GM12801 (cell line): ENCODE results near the gene SLCO3A1.

Experiments
- CTCF ChIP-seq: IDR thresholded peaks from one replicate; pipeline ENCODE4 v1.5.1; 2011; ENCODE audit warnings: control low read depth; ENCODE audit not compliant: insufficient read length; ENCODE audit errors: extremely low read depth

SLCO3A1 gene

GRCh38 chr15:91995146-91995545 lies 141.6 kb downstream of the SLCO3A1 start:
- TF ChIP-seq CTCF = no peak

- no peak for TF ChIP-seq CTCF
Measured at GRCh38 chr15:91997163-91997562, 143.7 kb downstream of the SLCO3A1 start.

GRCh38 chr15:92000709-92001108 lies 147.2 kb downstream of the SLCO3A1 start:
- TF ChIP-seq CTCF = no peak

GRCh38 chr15:92001307-92001706 lies 147.8 kb downstream of the SLCO3A1 start:
- TF ChIP-seq CTCF = no peak

- TF ChIP-seq CTCF = no peak
Measured at GRCh38 chr15:92002666-92003065, 149.2 kb downstream of the SLCO3A1 start.

- TF ChIP-seq CTCF = no peak
Measured at GRCh38 chr15:92003515-92004067, 150.1 kb downstream of the SLCO3A1 start.

- TF ChIP-seq CTCF = no peak
Measured at GRCh38 chr15:92005154-92005553, 151.6 kb downstream of the SLCO3A1 start.
